NCI-H128 (cell line): ENCODE measurements around the gene TRAPPC2.

ENCODE experiments used
- DNase-seq: peaks from one replicate; lab custom pipeline; 2025; ENCODE audit not compliant: unreplicated experiment; lab: John Stamatoyannopoulos, UW

TRAPPC2 gene

DNA sequence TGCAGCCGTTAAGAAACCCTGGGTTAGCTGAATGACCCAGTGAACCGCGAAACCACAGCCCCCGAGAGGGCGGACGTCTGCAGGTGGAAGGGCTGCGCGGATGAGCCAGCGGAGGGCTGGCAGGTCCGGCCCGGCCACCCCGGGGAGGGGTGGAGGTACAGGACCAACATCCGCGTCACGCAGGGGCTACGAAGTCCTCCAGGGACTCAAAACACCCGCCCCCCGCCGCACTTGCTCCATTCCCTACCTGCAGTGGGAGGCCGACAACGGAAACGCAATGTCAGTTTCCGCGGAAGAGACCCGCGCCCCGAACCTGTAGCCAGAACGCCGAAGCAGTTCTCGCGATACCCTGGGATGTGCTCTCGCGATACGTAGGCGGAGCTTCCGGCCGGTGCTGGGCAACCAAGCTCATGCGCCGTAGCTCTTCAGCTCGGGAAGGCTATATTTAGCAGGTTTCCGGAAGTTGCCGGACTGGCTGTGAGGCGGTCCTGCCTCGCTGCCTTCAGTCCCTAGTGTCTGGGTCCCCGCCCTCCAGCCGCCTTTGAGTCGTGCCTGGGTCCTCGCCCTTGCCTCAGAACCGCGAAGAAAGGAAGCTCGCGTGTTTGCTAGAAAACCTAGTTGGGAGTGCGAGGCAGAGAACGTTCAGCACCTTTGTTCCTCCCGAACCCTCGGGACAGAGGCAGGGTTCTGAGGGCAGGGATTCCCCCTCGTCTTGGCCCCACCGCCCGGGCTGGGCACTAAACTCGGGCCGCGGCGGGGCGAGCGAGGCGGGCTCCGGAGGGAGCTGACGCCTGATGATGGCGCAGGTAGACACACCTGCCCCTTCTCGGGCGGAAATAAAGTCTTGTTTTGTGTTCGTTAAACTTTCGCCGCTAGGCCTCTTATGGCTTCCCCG, at the start of gene TRAPPC2, which contains the start of gene OFD1:
TRAPPC2 (minus strand) TSS at position 343 of the 895 bp plus-strand sequence. CDS start 14,657 bp downstream, outside the sequence.
OFD1 (plus strand) TSS at position 471 of the 895 bp plus-strand sequence; CDS start at position 795, 324 bp downstream.
- DNase-seq = peak; percentile 84

DNA sequence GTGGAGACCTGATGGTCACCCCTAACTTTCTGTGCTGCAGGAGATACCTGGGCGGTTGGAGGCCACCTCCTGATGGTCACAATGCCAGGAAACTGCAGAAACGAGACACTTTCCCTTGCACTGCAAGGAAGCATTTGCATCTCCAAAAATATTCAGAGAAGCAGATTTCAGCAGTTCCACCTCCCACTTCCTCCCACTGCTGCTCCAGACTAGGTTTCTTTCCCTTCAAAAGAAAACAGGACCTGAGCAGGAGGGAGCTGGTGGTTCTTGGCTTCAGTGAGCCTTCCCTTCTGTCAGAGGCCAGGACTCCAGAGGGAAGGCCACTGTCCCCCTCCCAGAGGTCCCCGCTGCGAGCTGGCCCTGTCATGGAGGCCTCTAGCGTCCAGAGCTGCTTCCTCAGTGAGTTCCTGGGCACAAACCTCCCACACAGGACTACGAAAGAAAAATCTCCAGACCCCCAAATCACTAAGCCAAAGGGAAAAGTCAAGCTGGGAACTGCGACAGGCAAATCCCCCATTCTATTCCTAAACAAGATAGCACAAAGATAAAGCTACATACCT, 46.5 kb upstream of the TRAPPC2 start:
- no peak for DNase-seq

GRCh38 chrX:13778916-13779315, 44.5 kb upstream of the TRAPPC2 start:
- no peak for DNase-seq

- no peak for DNase-seq
Observed at GRCh38 chrX:13776387-13776786, 42.0 kb upstream of the TRAPPC2 start.

- no peak for DNase-seq
Observed at GRCh38 chrX:13775837-13776236, 41.4 kb upstream of the TRAPPC2 start.

DNA sequence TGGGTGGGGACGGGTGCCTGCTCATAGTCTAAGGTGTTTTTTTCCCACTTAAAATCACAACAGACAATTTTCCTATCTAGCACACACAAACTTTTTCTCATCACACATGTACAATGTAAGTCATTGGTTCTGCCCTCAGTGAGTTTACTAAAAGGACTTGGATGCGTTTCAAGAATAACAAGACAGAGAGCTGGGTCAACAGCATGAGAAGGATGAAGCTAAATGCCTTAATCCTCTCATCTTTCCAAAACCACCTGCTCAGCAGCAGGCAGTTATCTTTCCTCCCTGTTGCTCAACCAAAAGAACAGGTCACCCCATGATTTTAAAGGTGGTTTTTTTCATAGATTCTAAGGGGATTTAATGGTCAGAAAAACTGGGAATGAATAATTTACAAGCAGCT, 40.3 kb upstream of the TRAPPC2 start:
- DNase-seq = no peak

DNA sequence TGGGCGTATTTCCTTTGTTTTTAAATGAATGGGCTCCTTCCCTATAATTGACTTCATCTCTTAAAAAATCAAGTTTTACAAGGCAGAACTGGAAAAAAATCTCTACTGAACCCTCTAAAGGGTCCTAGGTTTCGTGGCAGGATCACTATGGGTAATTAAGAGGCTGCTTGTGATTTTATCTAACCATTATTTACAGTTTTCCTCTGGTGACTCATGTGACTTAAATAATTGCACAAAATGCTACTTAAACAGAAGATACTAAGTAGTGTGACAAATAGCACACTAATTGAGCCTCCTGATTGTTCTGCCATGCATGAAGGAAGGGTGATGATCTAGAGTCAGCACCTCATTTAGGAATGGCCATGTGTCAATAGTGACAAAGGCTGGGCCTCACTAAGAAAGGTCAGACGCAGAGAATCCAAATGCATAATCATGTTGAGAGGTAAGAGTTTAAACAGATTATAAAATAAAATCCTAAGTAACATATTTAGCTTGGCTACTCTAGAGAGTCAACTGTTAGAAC, 35.7 kb upstream of the TRAPPC2 start:
- no peak for DNase-seq

DNA sequence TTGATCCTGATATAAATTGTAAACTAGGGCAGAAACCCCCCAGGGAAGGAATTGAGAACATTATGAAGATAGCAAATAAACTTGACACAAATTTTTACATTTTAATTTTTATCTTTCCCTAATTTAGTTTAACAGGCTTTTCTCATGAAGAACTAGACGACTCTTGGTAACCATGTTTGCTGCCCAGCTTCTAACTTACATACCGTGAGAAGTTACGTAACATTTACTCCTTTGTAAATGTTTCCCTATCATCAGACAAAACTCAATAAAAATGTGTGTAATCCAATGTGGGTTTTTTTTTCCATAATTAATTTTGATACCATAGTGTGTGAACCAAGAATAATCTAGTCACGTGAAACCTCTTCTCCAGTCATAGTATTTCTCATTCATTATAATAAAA, 34.5 kb upstream of the TRAPPC2 start:
- DNase-seq = no peak

- no peak for DNase-seq
Observed at GRCh38 chrX:13764765-13765164, 30.3 kb upstream of the TRAPPC2 start.

DNA sequence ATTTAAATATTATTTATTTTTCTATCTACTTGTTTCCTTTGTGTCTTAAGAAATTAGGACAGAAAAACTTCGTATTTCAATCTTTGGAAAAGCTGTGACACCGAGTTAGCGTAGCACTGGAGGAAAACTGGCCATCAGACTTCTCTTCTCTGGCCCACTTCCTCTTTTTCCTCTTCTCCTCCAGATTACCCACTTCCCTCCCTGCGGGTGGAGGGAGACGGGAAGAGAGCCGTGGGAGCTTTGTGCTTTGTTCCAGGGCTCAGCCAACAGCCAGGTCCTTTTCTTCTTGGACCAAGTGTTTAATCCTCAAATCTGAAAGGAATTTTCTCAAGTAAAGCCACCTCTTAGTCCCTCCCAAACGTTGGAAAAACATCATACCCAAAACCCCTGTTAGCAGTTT, 29.9 kb upstream of the TRAPPC2 start:
- DNase-seq = no peak

- DNase-seq = no peak
Observed at GRCh38 chrX:13763489-13763888, 29.1 kb upstream of the TRAPPC2 start.

DNA sequence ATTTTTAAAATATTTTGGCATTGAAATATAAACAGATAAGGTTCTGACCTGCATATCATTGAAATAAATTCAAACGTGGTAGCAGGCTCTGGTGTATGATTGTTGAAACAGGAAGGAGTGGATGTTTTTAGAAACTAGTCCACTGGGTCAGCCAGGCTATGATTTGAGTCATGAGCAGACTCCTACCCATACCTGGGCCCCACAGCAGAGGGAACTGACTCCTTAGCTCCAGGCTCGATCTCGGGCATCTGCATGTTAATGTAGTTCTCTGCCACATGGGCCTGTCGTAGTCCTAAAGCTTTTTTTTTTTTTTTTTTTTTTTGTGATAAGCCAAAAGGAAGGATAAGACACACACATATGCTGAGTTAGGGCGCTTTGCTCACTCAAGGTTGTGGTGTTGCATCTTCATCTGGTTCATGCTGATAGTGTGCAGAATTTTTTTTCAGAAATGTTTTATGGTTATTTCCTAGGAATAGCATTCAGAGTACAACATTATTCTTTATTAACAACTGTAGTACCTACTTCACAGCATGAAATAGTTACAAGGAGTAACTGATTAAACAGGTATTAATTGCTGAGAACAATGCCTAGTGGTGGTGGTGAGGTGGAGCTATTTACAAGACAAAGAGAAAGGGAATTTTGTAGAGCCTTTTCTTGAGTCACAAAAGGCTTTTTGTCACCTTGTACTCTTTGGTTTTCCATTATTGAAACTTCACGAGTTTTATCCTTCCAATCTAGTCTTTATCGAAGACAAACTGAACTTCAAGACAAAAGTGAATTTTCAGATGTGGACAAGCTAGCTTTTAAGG, 27.4 kb upstream of the TRAPPC2 start:
- DNase-seq = no peak

DNA sequence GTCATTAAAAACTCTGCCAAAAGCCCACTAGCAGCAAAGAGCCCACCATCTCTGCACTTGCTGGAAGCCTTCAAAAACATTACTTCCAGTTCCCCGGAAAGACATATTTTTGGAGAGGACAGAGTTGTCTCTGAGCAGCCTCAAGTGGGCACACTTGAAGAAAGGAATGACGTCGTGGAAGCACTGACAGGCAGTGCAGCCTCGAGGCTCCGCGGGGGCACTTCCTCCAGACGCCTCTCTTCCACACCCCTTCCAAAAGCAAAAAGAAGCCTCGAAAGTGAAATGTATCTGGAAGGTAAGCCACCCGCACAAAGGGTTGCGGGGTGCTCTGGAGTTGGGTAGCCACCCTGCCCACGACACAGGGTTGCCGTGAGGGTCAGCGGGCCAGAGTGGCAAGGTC, 26.0 kb upstream of the TRAPPC2 start:
- DNase-seq = no peak

DNA sequence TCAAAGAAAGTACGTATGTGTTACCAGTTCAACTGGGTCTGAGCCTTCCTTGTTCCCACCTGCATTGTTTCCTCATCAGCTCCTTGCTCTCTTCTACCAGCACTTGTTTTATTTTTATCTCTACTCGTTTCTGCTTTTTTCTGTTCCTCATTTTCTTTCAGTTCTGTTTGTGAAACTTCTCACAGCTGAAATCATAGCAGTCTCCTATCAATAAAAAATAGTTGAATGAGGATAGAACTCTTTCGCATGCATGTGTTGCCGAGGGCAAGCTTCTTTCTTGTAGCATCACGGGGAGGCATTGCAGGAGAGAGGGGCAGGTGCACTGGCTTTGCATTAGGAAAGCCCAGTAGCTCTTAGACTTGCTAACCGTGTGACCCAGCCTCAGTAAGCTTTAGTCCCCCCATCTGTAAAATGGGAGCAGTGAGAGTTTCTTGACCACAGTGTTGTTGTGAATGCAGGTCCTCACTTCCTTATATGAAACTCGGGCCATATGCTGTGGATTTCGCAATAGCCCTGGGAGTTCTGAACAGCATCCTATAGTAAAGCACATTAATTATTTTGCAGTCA, 24.8 kb upstream of the TRAPPC2 start:
- DNase-seq = no peak

DNA sequence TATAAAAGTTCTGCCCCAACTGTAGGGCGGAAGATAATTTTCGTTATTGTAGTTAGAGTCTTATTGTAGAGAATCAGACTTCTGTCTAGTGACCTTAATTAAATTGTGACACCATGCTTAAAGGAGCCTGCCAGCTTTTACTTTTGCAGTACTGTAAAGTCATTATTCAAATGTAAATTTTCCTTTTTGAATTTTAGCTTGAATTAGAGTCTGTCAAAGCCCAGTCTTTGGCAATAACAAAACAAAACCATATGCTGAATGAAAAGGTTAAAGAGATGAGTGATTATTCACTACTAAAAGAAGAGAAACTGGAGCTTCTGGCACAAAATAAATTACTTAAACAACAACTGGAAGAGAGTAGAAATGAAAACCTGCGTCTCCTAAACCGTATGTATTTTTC, 22.0 kb upstream of the TRAPPC2 start:
- no peak for DNase-seq

GRCh38 chrX:13755254-13755653, 20.8 kb upstream of the TRAPPC2 start:
- DNase-seq = no peak

DNA sequence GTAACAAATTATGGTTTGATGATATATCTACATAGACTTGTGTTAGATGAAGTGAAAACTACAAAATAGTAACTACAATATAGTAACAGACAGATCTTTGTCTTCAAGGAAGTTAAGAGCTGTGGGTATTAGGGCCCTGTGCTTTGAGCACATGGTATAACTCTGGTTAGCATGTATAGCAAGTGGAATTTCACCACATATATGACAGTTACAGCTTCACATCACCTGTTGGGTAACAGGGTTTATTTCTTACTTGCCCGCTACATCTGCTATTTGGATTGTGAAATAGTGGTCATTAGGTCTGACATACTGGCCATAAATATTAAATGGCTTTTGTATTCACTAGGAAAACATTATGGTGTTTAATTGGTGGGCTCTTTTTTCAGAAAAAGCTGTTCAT, 20.3 kb upstream of the TRAPPC2 start:
- DNase-seq = no peak

DNA sequence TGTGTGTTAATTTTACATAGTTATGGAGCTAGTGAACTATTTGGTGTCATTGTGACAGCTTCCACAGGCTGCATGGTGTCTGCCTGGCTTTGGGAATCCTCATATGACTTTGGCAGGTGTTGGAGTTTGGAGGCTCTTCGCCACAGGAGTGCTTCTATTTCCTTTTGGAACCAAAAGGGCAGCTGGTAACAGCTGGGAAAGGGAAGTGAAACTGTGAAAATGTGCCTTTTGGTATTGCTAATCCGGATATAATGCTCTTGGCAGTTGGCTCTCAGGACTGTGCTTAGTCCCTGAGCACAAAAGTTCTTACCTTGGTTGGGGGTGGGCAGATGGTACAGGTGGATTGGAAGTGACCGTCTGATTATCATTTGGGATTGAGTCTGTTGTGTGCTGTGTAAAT, 18.2 kb upstream of the TRAPPC2 start:
- no peak for DNase-seq

- no peak for DNase-seq
Observed at GRCh38 chrX:13752141-13752540, 17.7 kb upstream of the TRAPPC2 start.

- DNase-seq = no peak
Observed at GRCh38 chrX:13750812-13751211, 16.4 kb upstream of the TRAPPC2 start.

- DNase-seq = no peak
Observed at GRCh38 chrX:13750204-13750603, 15.8 kb upstream of the TRAPPC2 start.
